HepG2 (cell line): ENCODE measurements around the gene SYMPK. TPM values are rescaled to one million over a fixed set of nuclear protein-coding genes. Genes with fewer than 3 reads are reported as not detected.
A peak's percentile ranks its signal among the peaks of the same experiment; 100 is the strongest.

Source experiments
- ARHGAP35 ChIP-seq: sonication (generic); formaldehyde crosslinking; IDR thresholded peaks from 2 replicates; pipeline ENCODE4 v1.9.0; 2022; ENCODE audit warnings: mild to moderate bottlenecking, inconsistent platforms, moderate library complexity, missing genetic modification reagents, borderline replicate concordance
- ARNT2 ChIP-seq: sonication (generic); formaldehyde crosslinking; IDR thresholded peaks from 2 replicates; pipeline ENCODE4 v1.8.0; 2022; ENCODE audit warnings: mild to moderate bottlenecking, low read depth, missing genetic modification reagents, moderate library complexity
- CAMTA2 ChIP-seq: sonication (generic); formaldehyde crosslinking; IDR thresholded peaks from 2 replicates; pipeline ENCODE4 v1.4.0; 2020; ENCODE audit warnings: mild to moderate bottlenecking, missing genetic modification reagents, borderline replicate concordance
- ELF1 ChIP-seq: sonication (generic); formaldehyde crosslinking; IDR thresholded peaks from 2 replicates; pipeline ENCODE4 v1.4.0; 2020; ENCODE audit warnings: missing genetic modification reagents
- ERF ChIP-seq: IDR thresholded peaks from 2 replicates; pipeline ENCODE4 v1.6.1; 2018; ENCODE audit warnings: missing biosample characterization, missing genetic modification reagents
- GABPB1 ChIP-seq: IDR thresholded peaks from 2 replicates; pipeline ENCODE4 v1.6.1; 2016; ENCODE audit warnings: mild to moderate bottlenecking, missing genetic modification reagents, moderate library complexity, missing compliant biosample characterization
- HNRNPLL ChIP-seq: fragments of 200-400 bp; formaldehyde crosslinking; IDR thresholded peaks from 2 replicates; pipeline ENCODE4 v1.6.1; 2017; ENCODE audit warnings: mild to moderate bottlenecking, low read depth, low read length; ENCODE audit not compliant: poor library complexity, severe bottlenecking
- KMT2B ChIP-seq: IDR thresholded peaks from 2 replicates; pipeline ENCODE4 v1.6.1; 2016; ENCODE audit warnings: missing genetic modification reagents, missing compliant biosample characterization
- MAFF ChIP-seq: IDR thresholded peaks from 2 replicates; pipeline ENCODE4 v1.6.1; 2011; ENCODE audit warnings: low read depth, low read length, improper control_type of control experiment
- MIXL1 ChIP-seq: IDR thresholded peaks from 2 replicates; pipeline ENCODE4 v1.6.1; 2016
- NCOA2 ChIP-seq: sonication (generic); formaldehyde crosslinking; IDR thresholded peaks from 2 replicates; pipeline ENCODE4 v1.8.0; 2022; ENCODE audit warnings: inconsistent platforms
- POGZ ChIP-seq: sonication (generic); formaldehyde crosslinking; IDR thresholded peaks from 2 replicates; pipeline ENCODE4 v1.4.0; 2020; ENCODE audit warnings: mild to moderate bottlenecking, missing genetic modification reagents
- SAP130 ChIP-seq: IDR thresholded peaks from 2 replicates; pipeline ENCODE4 v1.6.1; 2016; ENCODE audit warnings: low read depth
- XRCC5 ChIP-seq: fragments of 200-400 bp; formaldehyde crosslinking; optimal IDR thresholded peaks from 2 replicates; pipeline ENCODE3; 2017; ENCODE audit warnings: mild to moderate bottlenecking, low read length
- ZBTB20 ChIP-seq: sonication (generic); formaldehyde crosslinking; IDR thresholded peaks from 2 replicates; pipeline ENCODE4 v1.8.1; 2023; ENCODE audit warnings: missing genetic modification reagents, low read depth, mild to moderate bottlenecking, borderline replicate concordance
- ZBTB39 ChIP-seq: sonication (generic); formaldehyde crosslinking; IDR thresholded peaks from 2 replicates; pipeline ENCODE4 v1.5.0; 2020; ENCODE audit warnings: missing genetic modification reagents
- ZNF550 ChIP-seq: sonication (generic); formaldehyde crosslinking; IDR thresholded peaks from 2 replicates; pipeline ENCODE4 v1.4.0; 2020; ENCODE audit warnings: mild to moderate bottlenecking, missing genetic modification reagents, borderline replicate concordance
- ZNF607 ChIP-seq: sonication (generic); formaldehyde crosslinking; IDR thresholded peaks from 2 replicates; pipeline ENCODE4 v1.5.1; 2020; ENCODE audit warnings: missing genetic modification reagents, mild to moderate bottlenecking, borderline replicate concordance
- ZNF670 ChIP-seq: sonication (generic); formaldehyde crosslinking; IDR thresholded peaks from 2 replicates; pipeline ENCODE4 v1.8.0; 2022; ENCODE audit warnings: mild to moderate bottlenecking, missing genetic modification reagents, borderline replicate concordance
- ZNF691 ChIP-seq: sonication (generic); formaldehyde crosslinking; IDR thresholded peaks from 2 replicates; pipeline ENCODE4 v1.4.0; 2020; ENCODE audit warnings: missing genetic modification reagents, low read depth, mild to moderate bottlenecking, borderline replicate concordance
- ZNF850 ChIP-seq: sonication (generic); formaldehyde crosslinking; conservative IDR thresholded peaks from 2 replicates; pipeline ENCODE4 v1.9.0; 2021; ENCODE audit warnings: mild to moderate bottlenecking, missing genetic modification reagents
- polyA plus RNA-seq, 8 experiments: library from polyadenylated mRNA; depleted of rRNA in 3 of 8; stranded (reverse) in 7 of 8; unstranded in 1 of 8; fragments of >200 nt; fragmentation: Illumina TruSeq in 4 of 8; extraction: Trizol in 4 of 8; gene quantifications; 2 replicates each; pipeline versions ENCODE4 v1.2.1 to v1.2.3, GENCODE V29; 2011 to 2016; ENCODE audit warnings: low read depth in 4 of 8, missing spikeins in 1 of 8, mixed read lengths in 1 of 8; ENCODE audit not compliant: insufficient read depth in 1 of 8
- total RNA-seq, 5 experiments: library from RNA; depleted of rRNA; stranded (reverse); fragments of >200 nt; fragmentation: Illumina TruSeq; extraction: Trizol; gene quantifications; 2 replicates each; pipeline ENCODE4 v1.2.3, GENCODE V29; 2016; ENCODE audit warnings: low read depth in 1 of 5
- TF ChIP-seq, protein P1 (sequence below): IDR thresholded peaks from 2 replicates; pipeline ENCODE4 v1.6.1; 2016; ENCODE audit warnings: mild to moderate bottlenecking, missing biosample characterization, missing genetic modification reagents
- TF ChIP-seq, protein P2 (sequence below): IDR thresholded peaks from 2 replicates; pipeline ENCODE4 v1.6.1; 2012; ENCODE audit warnings: inconsistent platforms
- TF ChIP-seq, protein P3 (sequence below): sonication (generic); formaldehyde crosslinking; IDR thresholded peaks from 2 replicates; pipeline ENCODE4 v1.4.0; 2020; ENCODE audit warnings: missing genetic modification reagents, borderline replicate concordance

Gene SYMPK
- total and polyA plus RNA-seq, 2 of the 13 experiments (the other 11 are each of a cell fraction or from before 2014, with no cell fraction given) = 21.9 to 55.7 TPM

GRCh38 chr19:45768984-45769782 is 93.8 kb downstream of the SYMPK start, which contains the start of gene SIX5 (continued):
- TF ChIP-seq CAMTA2 (CRISPR knock-in tag) (peak; percentile 59; the same call in 1 of the 2 replicates), ZBTB39 (CRISPR knock-in tag) (no peak), ZBTB20 (CRISPR knock-in tag) (peak; percentile 45; the same call in 1 of the 2 replicates), HNRNPLL (peak; percentile 100), MIXL1 (CRISPR knock-in tag) (peak; percentile 80), MAFF (no peak), ARHGAP35 (CRISPR knock-in tag) (peak; percentile 75), ZNF607 (CRISPR knock-in tag) (peak; percentile 79; the same call in 1 of the 2 replicates), ZNF850 (CRISPR knock-in tag) (no peak), ARNT2 (peak; percentile 31; the same call in 1 of the 2 replicates), ZNF691 (CRISPR knock-in tag) (peak; percentile 17; the same call in 1 of the 2 replicates), POGZ (CRISPR knock-in tag) (peak; percentile 67; the same call in 1 of the 2 replicates), ZNF670 (no peak), ERF (CRISPR knock-in tag) (peak; percentile 84; the same call in 1 of the 2 replicates), ELF1 (CRISPR knock-in tag) (peak; percentile 67), XRCC5 (peak; percentile 43), NCOA2 (CRISPR knock-in tag) (peak; percentile 42; the same call in 1 of the 2 replicates), ZNF550 (CRISPR knock-in tag) (0 out of 2 replicates have a peak, but pooled peaks have one; percentile 15), GABPB1 (CRISPR knock-in tag) (peak; percentile 90), SAP130 (CRISPR knock-in tag) (peak; percentile 88), KMT2B (CRISPR knock-in tag) (peak; percentile 64)
- TF ChIP-seq, protein P1, sequence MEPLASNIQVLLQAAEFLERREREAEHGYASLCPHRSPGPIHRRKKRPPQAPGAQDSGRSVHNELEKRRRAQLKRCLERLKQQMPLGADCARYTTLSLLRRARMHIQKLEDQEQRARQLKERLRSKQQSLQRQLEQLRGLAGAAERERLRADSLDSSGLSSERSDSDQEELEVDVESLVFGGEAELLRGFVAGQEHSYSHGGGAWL = 0 out of 2 replicates have a peak, but pooled peaks have one; percentile 60
- TF ChIP-seq, protein P2, sequence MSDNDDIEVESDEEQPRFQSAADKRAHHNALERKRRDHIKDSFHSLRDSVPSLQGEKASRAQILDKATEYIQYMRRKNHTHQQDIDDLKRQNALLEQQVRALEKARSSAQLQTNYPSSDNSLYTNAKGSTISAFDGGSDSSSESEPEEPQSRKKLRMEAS = peak; percentile 90
- TF ChIP-seq, protein P3, sequence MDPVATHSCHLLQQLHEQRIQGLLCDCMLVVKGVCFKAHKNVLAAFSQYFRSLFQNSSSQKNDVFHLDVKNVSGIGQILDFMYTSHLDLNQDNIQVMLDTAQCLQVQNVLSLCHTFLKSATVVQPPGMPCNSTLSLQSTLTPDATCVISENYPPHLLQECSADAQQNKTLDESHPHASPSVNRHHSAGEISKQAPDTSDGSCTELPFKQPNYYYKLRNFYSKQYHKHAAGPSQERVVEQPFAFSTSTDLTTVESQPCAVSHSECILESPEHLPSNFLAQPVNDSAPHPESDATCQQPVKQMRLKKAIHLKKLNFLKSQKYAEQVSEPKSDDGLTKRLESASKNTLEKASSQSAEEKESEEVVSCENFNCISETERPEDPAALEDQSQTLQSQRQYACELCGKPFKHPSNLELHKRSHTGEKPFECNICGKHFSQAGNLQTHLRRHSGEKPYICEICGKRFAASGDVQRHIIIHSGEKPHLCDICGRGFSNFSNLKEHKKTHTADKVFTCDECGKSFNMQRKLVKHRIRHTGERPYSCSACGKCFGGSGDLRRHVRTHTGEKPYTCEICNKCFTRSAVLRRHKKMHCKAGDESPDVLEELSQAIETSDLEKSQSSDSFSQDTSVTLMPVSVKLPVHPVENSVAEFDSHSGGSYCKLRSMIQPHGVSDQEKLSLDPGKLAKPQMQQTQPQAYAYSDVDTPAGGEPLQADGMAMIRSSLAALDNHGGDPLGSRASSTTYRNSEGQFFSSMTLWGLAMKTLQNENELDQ = 0 out of 2 replicates have a peak, but pooled peaks have one; percentile 19
